ENCODE results near the gene TRAF5. TPM values are rescaled to one million over a fixed set of nuclear protein-coding genes. Genes with fewer than 3 reads are reported as not detected.

The TRAF5 gene
- total and polyA plus RNA-seq, 8 donors = 4.3 to 50.7 (median 18.5) TPM

DNA sequence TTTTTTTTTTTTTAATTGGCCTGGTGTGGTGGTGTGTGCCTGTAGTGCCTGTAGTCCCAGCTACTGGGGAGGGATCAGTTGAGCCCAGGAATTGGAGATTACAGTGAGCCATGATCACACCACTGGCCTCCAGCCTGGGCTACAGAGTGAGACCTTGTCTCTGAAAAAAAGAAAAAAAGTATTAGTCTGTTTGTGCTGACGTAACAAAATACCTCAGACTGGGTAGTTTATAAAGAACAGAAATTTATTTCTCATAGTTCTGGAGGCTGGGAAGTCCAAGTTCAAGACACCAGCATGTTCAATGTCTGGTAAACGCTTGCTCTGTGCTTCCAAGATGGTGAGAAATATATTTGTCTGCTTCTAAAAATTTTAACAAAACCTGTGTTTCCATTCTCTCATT, 25.8 kb downstream of the TRAF5 start:
- Histone ChIP-seq H3K27me3 (no peaks in the 10 kb centered on the region), H3K36me3 (peaks cover 5 to 38% (median 37%) of the 10 kb centered on the region in 4 donors), H3K4me3 (no peak overlapping the region), H3K27ac (no peak overlapping the region), H3K9me3 (no peaks in the 10 kb centered on the region), H3K4me1 (peaks cover 0 to 26% (median 10%) of the 10 kb centered on the region in 4 donors)
- intact Hi-C loops (cut with DNase I; ENCODE audit: low total_unique reads) = no loop called here
- no peak for TF ChIP-seq POLR2A (IDR thresholded peaks at IDR 0.05)
- TF ChIP-seq POLR2AphosphoS5 (IDR thresholded peaks at IDR 0.05) = no peak
- no peak for TF ChIP-seq EP300 (IDR thresholded peaks at IDR 0.05)
- TF ChIP-seq, protein P1, sequence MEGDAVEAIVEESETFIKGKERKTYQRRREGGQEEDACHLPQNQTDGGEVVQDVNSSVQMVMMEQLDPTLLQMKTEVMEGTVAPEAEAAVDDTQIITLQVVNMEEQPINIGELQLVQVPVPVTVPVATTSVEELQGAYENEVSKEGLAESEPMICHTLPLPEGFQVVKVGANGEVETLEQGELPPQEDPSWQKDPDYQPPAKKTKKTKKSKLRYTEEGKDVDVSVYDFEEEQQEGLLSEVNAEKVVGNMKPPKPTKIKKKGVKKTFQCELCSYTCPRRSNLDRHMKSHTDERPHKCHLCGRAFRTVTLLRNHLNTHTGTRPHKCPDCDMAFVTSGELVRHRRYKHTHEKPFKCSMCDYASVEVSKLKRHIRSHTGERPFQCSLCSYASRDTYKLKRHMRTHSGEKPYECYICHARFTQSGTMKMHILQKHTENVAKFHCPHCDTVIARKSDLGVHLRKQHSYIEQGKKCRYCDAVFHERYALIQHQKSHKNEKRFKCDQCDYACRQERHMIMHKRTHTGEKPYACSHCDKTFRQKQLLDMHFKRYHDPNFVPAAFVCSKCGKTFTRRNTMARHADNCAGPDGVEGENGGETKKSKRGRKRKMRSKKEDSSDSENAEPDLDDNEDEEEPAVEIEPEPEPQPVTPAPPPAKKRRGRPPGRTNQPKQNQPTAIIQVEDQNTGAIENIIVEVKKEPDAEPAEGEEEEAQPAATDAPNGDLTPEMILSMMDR (IDR thresholded peaks at IDR 0.05) = no peak
- no peak for DNase-seq
- WGBS, 5 donors = 92 to 100% (median 96%) methylated on average over 2 of the region's 2 CpGs

DNA sequence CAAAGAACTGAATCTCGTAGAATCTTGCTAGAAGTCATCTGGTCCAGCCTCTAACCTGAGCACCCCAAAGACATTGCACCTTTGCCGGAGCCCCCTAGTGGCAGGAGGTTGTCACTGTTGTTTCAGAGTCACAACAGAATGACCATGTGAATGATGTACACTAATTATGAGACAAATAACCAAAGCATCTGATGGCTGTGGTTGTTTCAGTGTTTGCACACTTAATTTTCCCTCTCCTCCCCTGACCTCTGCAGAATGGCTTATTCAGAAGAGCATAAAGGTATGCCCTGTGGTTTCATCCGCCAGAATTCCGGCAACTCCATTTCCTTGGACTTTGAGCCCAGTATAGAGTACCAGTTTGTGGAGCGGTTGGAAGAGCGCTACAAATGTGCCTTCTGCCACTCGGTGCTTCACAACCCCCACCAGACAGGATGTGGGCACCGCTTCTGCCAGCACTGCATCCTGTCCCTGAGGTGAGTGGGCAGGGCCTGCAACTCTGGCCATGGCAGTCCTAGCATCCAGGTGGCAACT, 26.4 kb downstream of the TRAF5 start:
- intact Hi-C loops (cut with DNase I; ENCODE audit: low total_unique reads) = no loop called here
- Histone ChIP-seq H3K27me3 (no peaks in the 10 kb centered on the region), H3K9me3 (no peaks in the 10 kb centered on the region), H3K27ac (no peak overlapping the region), H3K4me3 (no peak overlapping the region), H3K4me1 (peaks cover 0 to 20% (median 6%) of the 10 kb centered on the region in 4 donors), H3K36me3 (peaks cover 5 to 44% (median 42%) of the 10 kb centered on the region in 4 donors)
- peak; percentile 32 to 72 for DNase-seq
- WGBS, 5 donors = 52 to 77% (median 65%) methylated on average over 8 of the region's 8 CpGs
- no peak for TF ChIP-seq POLR2A (IDR thresholded peaks at IDR 0.05)
- TF ChIP-seq, protein P1 (IDR thresholded peaks at IDR 0.05) = peak in 5 of 7 experiments; percentile 35 to 77 (median 53)

DNA sequence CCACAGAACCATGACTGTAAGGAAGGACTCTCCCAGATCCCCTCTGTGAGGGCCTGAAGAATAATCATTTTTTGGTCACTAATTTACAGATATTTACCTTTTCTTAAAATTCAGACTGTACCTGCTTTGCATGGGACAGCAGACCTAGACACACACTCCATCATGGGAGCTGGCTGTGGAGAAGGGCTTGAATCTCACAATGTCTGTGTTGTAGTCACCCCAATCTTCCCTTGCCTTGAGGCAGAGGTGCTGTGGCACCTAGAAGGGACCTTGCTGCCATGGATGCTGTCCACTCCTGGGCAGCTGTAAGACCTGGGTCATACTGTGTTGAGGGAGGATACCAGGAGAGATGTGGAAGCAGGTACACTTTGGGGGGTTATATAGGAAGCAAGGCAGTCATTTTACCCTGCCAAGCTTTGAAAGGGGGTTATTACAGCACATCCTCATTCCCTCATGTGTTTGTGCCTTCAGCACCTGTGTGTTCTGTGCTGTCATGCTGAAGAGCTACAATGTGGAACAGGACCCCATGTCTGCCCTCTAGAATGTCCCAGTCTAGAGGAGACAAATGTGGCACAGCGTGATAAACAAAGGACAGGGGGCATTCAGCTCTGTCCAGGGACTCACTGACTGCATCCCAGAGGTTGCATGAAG, 27.1 kb downstream of the TRAF5 start:
- Histone ChIP-seq H3K27me3 (no peaks in the 10 kb centered on the region), H3K36me3 (peaks cover 5 to 47% (median 45%) of the 10 kb centered on the region in 4 donors), H3K4me3 (no peak overlapping the region), H3K4me1 (peaks cover 0 to 14% (median 6%) of the 10 kb centered on the region in 4 donors), H3K9me3 (no peaks in the 10 kb centered on the region), H3K27ac (no peak overlapping the region)
- intact Hi-C loops (cut with DNase I; ENCODE audit: low total_unique reads) = no loop called here
- WGBS, 5 donors = 0 to 44% (median 0%) methylated on average over 1 of the region's 1 CpG
- TF ChIP-seq, protein P1 (IDR thresholded peaks at IDR 0.05) = no peak
- TF ChIP-seq POLR2AphosphoS5 (IDR thresholded peaks at IDR 0.05) (no peak), EP300 (IDR thresholded peaks at IDR 0.05) (no peak), POLR2A (IDR thresholded peaks at IDR 0.05) (no peak)
- no peak for DNase-seq

DNA sequence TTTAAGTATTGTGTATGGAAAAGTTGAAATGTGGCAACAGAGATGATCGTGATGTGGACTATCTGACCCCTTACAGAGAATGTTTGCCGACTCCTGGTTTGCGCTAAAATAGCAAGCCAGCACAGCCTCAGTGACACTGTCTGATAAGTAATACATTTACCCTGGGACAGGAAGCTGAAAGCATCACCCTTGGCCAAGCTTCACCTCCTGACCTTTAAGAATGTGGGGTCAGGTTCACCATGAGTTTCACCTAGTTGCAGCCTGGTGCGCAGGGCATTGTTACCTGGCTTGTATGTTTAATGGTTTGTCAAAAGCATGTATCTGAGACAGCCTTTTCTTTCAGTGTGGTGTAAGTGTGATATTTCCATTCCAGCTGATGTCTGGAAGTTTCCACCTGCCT, 29.2 kb downstream of the TRAF5 start:
- H3K4me1 ChIP-seq = peaks cover 0 to 14% (median 6%) of the 10 kb centered on the region in 4 donors
- H3K36me3 ChIP-seq = peaks cover 19 to 69% (median 67%) of the 10 kb centered on the region in 4 donors
- no peaks in the 10 kb centered on the region for H3K9me3 ChIP-seq
- no peak overlapping the region for H3K27ac ChIP-seq
- TF ChIP-seq EP300 (IDR thresholded peaks at IDR 0.05) (no peak), POLR2AphosphoS5 (IDR thresholded peaks at IDR 0.05) (no peak), POLR2A (IDR thresholded peaks at IDR 0.05) (no peak)
- TF ChIP-seq, protein P1 (IDR thresholded peaks at IDR 0.05) = no peak
- WGBS, 5 donors = 88 to 96% (median 88%) methylated on average over 4 of the region's 4 CpGs
- intact Hi-C loops (cut with DNase I; ENCODE audit: low total_unique reads) = no loop called here
- H3K27me3 ChIP-seq = no peaks in the 10 kb centered on the region
- no peak for DNase-seq
- H3K4me3 ChIP-seq = no peak overlapping the region
